ENCODE data around the gene CCNK. TPM values are rescaled to one million over a fixed set of nuclear protein-coding genes. Genes with fewer than 3 reads are reported as not detected.

CCNK gene
- polyA plus RNA-seq, 1 donor: 29.1 TPM

- no peak for DNase-seq (ENCODE audit: low read depth)
These were observed 14.5 kb upstream of the CCNK start for GRCh38 chr14:99466758-99467157.

GRCh38 chr14:99467336-99468078, 13.7 kb upstream of the CCNK start:
- DNase-seq (ENCODE audit: low read depth): no peak

DNA sequence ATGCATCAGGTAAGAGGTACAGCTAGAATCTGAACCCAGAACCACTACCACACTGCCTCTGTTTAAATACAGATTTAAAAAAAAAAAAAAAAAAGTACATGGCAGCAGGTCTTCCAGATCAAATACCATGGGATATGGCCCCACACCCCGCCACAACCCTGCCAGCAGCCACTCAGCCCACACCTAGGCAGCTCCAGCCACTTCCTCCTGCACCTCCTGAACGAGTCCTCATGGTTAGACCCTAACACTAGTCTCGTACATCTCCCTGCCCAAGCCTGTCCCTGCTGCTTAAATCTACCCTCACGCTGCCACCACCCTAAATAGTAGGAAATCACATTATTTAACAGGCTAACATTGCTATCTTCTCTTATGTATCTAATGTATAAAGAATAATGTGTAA, 13.1 kb upstream of the CCNK start:
- DNase-seq (ENCODE audit: low read depth): no peak

DNA sequence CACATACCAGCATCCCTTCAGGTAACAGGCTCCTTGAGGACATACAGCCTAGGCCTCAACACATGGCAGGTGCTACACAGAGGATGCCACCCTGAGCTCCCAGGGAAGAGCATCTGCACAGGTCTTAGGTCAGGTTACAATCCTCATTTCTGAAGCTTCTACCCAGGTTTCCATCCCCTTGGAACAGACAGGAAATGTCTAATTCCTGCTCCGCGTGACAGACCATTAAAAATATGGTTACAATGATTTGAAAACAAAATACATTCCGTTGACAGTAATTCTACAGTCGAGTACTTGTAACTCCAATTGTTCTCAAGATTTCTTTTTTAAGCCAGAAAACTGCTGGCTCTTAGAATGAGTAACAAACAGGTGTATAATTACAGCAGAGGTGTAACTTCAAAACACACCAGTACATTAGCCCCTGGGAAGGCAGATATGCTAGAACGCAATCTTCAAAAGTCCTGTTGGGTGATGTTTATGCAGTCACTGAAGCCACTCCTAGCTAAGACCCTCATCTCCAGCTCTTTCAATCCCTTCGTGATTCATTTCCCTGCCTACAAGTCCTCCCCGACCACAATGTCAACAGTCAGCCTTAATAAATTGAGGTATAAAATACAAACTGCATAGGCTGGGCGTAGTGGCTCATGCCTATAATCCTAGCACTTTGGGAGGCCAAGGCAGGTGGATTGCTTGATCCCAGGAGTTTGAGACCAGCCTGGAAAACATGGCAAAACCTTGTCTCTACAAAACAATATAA, 12.2 kb upstream of the CCNK start:
- DNase-seq (ENCODE audit: low read depth): no peak

DNA sequence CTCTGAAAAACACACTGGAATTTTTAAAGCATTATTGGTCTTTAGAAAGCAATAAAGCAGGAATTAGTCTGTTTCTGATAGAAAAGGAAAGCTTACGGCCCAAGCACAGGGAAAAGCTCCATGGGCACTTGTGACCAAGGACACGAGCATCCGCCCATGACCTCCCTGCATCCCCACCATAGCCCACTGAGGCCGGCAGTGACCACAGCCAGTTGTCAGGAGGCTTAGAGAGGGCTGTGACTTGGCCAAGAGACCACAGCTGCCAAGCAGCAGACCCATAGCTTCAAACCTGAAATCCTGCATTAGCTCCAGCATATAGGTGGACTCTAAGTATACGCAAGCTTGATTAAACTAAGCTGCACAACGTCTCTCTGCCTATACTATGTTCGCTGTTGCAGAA, 9.5 kb upstream of the CCNK start:
- no peak for DNase-seq (ENCODE audit: low read depth)

- DNase-seq (ENCODE audit: low read depth): no peak
These were observed 8.3 kb upstream of the CCNK start for GRCh38 chr14:99472937-99473336.

- DNase-seq (ENCODE audit: low read depth): no peak
These were observed 7.8 kb upstream of the CCNK start for GRCh38 chr14:99473458-99473857.

- DNase-seq (ENCODE audit: low read depth): no peak
These were observed 6.0 kb upstream of the CCNK start for GRCh38 chr14:99475179-99475578.

- DNase-seq (ENCODE audit: low read depth): no peak
These were observed 5.5 kb upstream of the CCNK start for GRCh38 chr14:99475660-99476059.

GRCh38 chr14:99476864-99477263, 4.3 kb upstream of the CCNK start:
- no peak for DNase-seq (ENCODE audit: low read depth)

GRCh38 chr14:99478128-99478527, 3.1 kb upstream of the CCNK start:
- DNase-seq (ENCODE audit: low read depth): no peak

DNA sequence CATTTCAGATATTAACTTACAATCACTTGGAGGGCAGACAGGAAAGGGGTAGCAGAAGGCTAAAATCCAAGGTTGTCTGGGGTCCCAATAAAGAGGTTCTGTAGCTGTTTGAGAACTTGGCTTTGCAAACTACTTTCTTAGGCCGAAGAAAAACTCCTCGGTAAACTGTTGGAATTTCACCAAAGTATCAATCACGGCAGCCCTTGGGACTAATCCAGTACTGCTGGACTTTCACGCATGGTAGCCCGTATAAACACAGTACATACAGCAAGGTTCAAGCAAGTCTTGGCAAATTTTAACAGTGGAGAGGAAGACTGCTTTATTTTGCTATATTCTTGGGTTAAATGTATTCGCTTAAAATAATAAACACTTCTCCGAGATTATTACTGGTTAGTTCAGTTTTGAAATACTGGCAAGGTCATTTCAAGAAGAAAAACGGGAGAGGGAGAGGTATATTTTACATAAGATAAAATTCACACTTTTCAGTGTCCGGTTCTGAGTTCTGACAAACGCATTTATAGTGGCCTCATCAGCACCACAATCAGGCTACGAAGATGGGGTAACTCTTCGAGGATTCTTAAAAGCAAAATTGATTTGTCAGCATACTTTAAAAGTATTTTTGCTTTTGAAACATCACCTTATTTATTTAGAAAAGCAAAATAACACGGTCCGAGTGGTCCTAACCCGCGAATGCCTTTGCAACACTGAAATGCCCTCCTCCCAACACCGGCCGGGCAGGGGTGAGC, 1.9 kb upstream of the CCNK start:
- no peak for DNase-seq (ENCODE audit: low read depth)

GRCh38 chr14:99479906-99480869, 1.0 kb upstream of the CCNK start, which contains the start of gene SETD3:
Gene SETD3 (minus strand): TSS chr14:99480859. CDS start chr14:99465805, 15,054 bp downstream.
- DNase-seq (ENCODE audit: low read depth): no peak

DNA sequence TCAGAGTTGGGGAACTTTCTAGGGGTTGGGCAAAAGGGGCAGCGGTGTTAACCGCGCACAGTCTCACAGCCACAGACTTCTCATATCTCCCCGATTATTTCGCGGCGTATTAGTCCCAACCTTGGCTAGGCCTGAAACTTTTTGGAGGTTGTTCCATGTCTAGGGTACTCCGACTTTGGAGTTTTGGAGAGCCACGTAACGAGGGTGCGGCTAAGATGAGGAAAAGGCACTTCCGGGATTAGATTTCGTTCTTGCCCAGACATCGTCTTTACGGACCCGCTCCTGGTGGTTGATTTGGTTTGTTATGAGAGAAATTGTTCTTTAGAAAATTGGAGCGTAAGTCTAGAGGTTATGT, 513 bp downstream of the CCNK start:
- DNase-seq (ENCODE audit: low read depth): peak; percentile 14

- DNase-seq (ENCODE audit: low read depth): no peak
These were observed 2.9 kb downstream of the CCNK start for GRCh38 chr14:99484106-99484505.

DNA sequence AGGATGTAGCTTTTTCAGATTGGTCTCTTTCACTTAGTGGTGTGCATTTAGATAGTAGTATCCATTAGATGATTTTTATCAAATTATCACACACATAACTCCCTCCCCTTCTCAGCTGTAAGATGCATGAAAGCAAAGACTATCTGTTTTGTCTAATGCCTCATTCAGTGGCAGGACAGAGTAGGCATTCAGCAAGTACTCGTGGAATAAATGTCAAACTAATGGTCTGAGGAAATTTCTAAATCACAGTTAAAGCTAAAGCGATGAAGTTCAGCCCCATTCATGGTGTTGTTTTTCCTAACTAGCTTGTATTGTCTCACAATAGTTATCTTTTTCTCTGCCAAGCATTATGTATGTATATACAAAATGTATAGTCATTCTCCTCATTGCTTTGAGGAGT, 16.1 kb downstream of the CCNK start:
- no peak for DNase-seq (ENCODE audit: low read depth)

GRCh38 chr14:99497894-99498293, 16.7 kb downstream of the CCNK start:
- DNase-seq (ENCODE audit: low read depth): no peak

DNA sequence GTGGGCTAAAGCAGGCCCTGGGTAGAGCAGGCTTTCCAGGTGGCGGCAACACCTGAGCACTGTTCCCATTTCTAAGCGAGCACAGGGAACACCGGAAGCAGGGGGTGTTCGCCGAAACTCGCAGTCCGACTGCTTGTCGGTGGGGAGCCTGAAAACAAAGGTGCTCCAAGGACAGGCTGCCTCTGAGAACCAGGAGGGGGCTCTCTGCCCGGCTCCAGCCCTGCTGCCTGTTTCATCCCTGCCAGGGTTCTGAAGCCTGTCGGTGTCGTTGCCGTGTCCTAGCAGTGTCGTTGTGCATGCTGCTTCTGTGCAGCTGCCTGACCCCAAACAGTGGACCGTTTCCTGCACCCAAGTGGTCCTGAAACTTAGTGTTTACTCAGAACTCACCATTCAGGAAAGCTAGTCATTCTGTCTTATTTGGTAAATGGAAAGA, 21.8 kb downstream of the CCNK start:
- DNase-seq (ENCODE audit: low read depth): no peak

GRCh38 chr14:99503848-99504453, 22.7 kb downstream of the CCNK start:
- no peak for DNase-seq (ENCODE audit: low read depth)

- no peak for DNase-seq (ENCODE audit: low read depth)
These were observed 23.9 kb downstream of the CCNK start for GRCh38 chr14:99505089-99505488.

- DNase-seq (ENCODE audit: low read depth): no peak
These were observed 25.1 kb downstream of the CCNK start for GRCh38 chr14:99506276-99506675.
